Liver (tissue), 3 donors: ENCODE measurements around the gene PARP12.

Experiments used
- CTCF ChIP-seq: fragments of 150-350 bp; IDR thresholded peaks from 2 replicates; pipeline ENCODE4 v1.5.1; 2017; ENCODE audit warnings: improper control_type of control experiment, low read depth, low read length; ENCODE audit not compliant: missing input control
- EGR1 ChIP-seq, 2 donors: IDR thresholded peaks; 2 replicates each; pipeline ENCODE4 v1.6.1; 2016 to 2018; ENCODE audit warnings: antibody characterized with exemption in 2 of 2, low read depth in 2 of 2
- GABPA ChIP-seq, 2 donors: IDR thresholded peaks in 1 of 2; conservative IDR thresholded peaks in 1 of 2; 2 replicates each; pipeline ENCODE4 v1.6.1; 2016; ENCODE audit warnings: antibody characterized with exemption in 2 of 2, mild to moderate bottlenecking in 1 of 2, moderate library complexity in 1 of 2
- HNF4A ChIP-seq, 2 donors: conservative IDR thresholded peaks; 2 replicates each; pipeline ENCODE4 v1.6.1; 2016; ENCODE audit warnings: antibody characterized with exemption in 2 of 2, mild to moderate bottlenecking in 2 of 2
- MAX ChIP-seq: IDR thresholded peaks from 2 replicates; pipeline ENCODE4 v1.6.1; 2016; ENCODE audit warnings: antibody characterized with exemption
- REST ChIP-seq: IDR thresholded peaks from 2 replicates; pipeline ENCODE4 v1.6.1; 2016; ENCODE audit warnings: antibody characterized with exemption, mild to moderate bottlenecking
- TAF1 ChIP-seq: conservative IDR thresholded peaks from 2 replicates; pipeline ENCODE4 v1.6.1; 2016; ENCODE audit warnings: antibody characterized with exemption, mild to moderate bottlenecking
- YY1 ChIP-seq: IDR thresholded peaks from 2 replicates; pipeline ENCODE4 v1.6.1; 2016; ENCODE audit warnings: antibody characterized with exemption, mild to moderate bottlenecking
- donor health status: healthy.
- donor health status: healthy.

GRCh38 chr7:140004672-140005071 is 58.1 kb downstream of the PARP12 start:
- TF ChIP-seq CTCF (no peak), REST (no peak), EGR1 (IDR thresholded peaks at IDR 0.05; ENCODE audit: low read depth in 2 of 2) (no peak), TAF1 (no peak), YY1 (no peak), HNF4A (conservative IDR thresholded peaks at IDR 0.05) (no peak), GABPA (IDR thresholded peaks at IDR 0.05 in 1 of 2, conservative IDR thresholded peaks at IDR 0.05 in 1 of 2) (no peak), MAX (no peak)
